ENCODE measurements around the gene CAPN5.

- no peak for TF ChIP-seq CTCF (conservative IDR thresholded peaks at IDR 0.05)
- no peak for TF ChIP-seq ZFX (IDR thresholded peaks at IDR 0.05)
Observed at GRCh38 chr11:77040401-77040777, 26.4 kb upstream of the CAPN5 start.
